SU-DHL-6 (cell line): ENCODE results near the gene LDB2.

ENCODE experiments used
- H2AFZ ChIP-seq: fragments of 200-600 bp; sonication (generic); 2 replicates; pipeline ENCODE4 v1.6.1; 2014; ENCODE audit warnings: low read depth, mild to moderate bottlenecking, moderate library complexity, mixed read lengths, antibody characterized with exemption, low read length; ENCODE audit not compliant: severe bottlenecking
- H3F3A ChIP-seq: fragments of 200-600 bp; shearing (Covaris generic); 2 replicates; pipeline ENCODE4 v1.6.0; 2016; ENCODE audit warnings: antibody characterized with exemption, mild to moderate bottlenecking; ENCODE audit not compliant: insufficient read depth
- H3K27ac ChIP-seq: fragments of 200-600 bp; sonication (generic); 2 replicates; pipeline ENCODE4 v1.5.1; 2016; ENCODE audit warnings: low read depth, mild to moderate bottlenecking, low read length, moderate library complexity, mixed read lengths
- H3K27me3 ChIP-seq: fragments of 200-600 bp; sonication (generic), shearing (Covaris generic); 2 replicates; pipeline ENCODE4 v1.6.0; 2014; ENCODE audit warnings: mild to moderate bottlenecking, low read length
- H3K36me3 ChIP-seq: fragments of 200-600 bp; sonication (generic); 2 replicates; pipeline ENCODE4 v1.6.1; 2014; ENCODE audit warnings: mild to moderate bottlenecking, low read length, mixed read lengths
- H3K4me2 ChIP-seq: fragments of 300-600, 200-600 bp; shearing (Covaris generic), sonication (generic); 2 replicates; pipeline ENCODE4 v1.6.0; 2014; ENCODE audit warnings: low read length, low read depth, mild to moderate bottlenecking; ENCODE audit not compliant: poor library complexity, severe bottlenecking
- H3K4me3 ChIP-seq: fragments of 200-600 bp; sonication (generic); 2 replicates; pipeline ENCODE4 v1.5.1; 2014; ENCODE audit warnings: antibody characterized with exemption, low read length, mild to moderate bottlenecking, mixed read lengths; ENCODE audit not compliant: insufficient read depth, poor library complexity, severe bottlenecking
- H3K79me2 ChIP-seq: fragments of 200-600 bp; sonication (generic); 2 replicates; pipeline ENCODE4 v1.6.1; 2014; ENCODE audit warnings: mild to moderate bottlenecking, low read length, moderate library complexity; ENCODE audit not compliant: insufficient read depth
- H3K9ac ChIP-seq: fragments of 200-600 bp; sonication (generic); 2 replicates; pipeline ENCODE4 v1.7.0; 2014; ENCODE audit warnings: mild to moderate bottlenecking, low read length
- H3K9me2 ChIP-seq: fragments of 200-600 bp; sonication (generic); replicated peaks from 2 replicates; pipeline ENCODE4 v1.6.1; 2014; ENCODE audit warnings: low read length; ENCODE audit not compliant: insufficient read depth
- H3K9me3 ChIP-seq: fragments of 200-600 bp; sonication (generic); 2 replicates; pipeline ENCODE4 v1.6.1; 2014; ENCODE audit warnings: low read length, mixed read lengths; ENCODE audit not compliant: insufficient read depth
- H4K20me1 ChIP-seq: fragments of 200-600 bp; sonication (generic); 2 replicates; pipeline ENCODE4 v1.6.1; 2014; ENCODE audit warnings: low read depth, mild to moderate bottlenecking, antibody characterized with exemption, low read length, moderate library complexity, mixed read lengths
- EZH2phosphoT487 ChIP-seq: fragments of 200-600 bp; sonication (generic), shearing (Covaris generic); conservative IDR thresholded peaks from 2 replicates; pipeline ENCODE4 v1.6.1; 2018; ENCODE audit warnings: mild to moderate bottlenecking, antibody characterized with exemption, low read length, moderate library complexity, mixed read lengths
- TF ChIP-seq, protein P1 (sequence below): fragments of 200-600 bp; sonication (generic); IDR thresholded peaks from one replicate; pipeline ENCODE4 v1.5.1; 2017; ENCODE audit warnings: antibody characterized with exemption, mild to moderate bottlenecking, low read length, moderate library complexity; ENCODE audit not compliant: insufficient read depth, poor library complexity, severe bottlenecking

Gene LDB2

DNA sequence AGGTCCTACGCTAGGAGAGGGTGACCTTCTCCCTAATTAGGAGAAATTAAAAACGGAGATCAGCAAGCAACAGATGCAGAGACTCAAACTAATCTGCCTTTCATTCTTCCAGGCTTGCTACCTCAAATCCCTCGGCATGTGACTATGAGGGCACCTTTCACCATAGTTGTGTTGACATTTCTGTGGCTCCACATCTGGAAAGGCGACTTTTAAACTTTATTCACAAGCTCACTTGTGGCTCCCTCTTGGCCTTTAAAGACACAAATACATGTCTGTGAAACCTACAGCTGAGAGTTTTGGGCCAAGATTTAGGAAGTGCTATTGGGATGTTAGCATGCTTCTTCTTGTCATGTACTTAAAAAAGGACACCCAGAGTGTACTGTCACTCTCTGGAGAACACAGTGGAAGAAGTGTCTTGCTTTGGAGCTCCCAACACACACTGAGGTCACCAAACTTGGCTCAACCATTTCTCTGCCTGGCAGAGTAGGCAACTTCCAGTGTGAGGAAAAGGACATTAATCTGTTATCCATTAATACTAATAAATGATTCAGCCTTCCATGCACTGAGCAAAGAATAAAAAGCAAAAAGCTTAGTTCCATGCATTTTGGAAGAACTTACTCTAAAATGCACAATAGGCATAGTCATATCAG is 60.1 kb downstream of the LDB2 start:
- Histone ChIP-seq H2AFZ (no peak overlapping the region), H3K27me3 (no peaks in the 10 kb centered on the region), H3K9me3 (no peaks in the 10 kb centered on the region), H3K36me3 (no peaks in the 10 kb centered on the region), H3K27ac (no peak overlapping the region), H3K79me2 (no peaks in the 10 kb centered on the region), H3K9me2 (no peaks in the 10 kb centered on the region), H4K20me1 (no peaks in the 10 kb centered on the region), H3K4me2 (no peak overlapping the region), H3K4me3 (no peak overlapping the region), H3K9ac (no peak overlapping the region), H3F3A (no peaks in the 10 kb centered on the region)
- TF ChIP-seq, protein P1, sequence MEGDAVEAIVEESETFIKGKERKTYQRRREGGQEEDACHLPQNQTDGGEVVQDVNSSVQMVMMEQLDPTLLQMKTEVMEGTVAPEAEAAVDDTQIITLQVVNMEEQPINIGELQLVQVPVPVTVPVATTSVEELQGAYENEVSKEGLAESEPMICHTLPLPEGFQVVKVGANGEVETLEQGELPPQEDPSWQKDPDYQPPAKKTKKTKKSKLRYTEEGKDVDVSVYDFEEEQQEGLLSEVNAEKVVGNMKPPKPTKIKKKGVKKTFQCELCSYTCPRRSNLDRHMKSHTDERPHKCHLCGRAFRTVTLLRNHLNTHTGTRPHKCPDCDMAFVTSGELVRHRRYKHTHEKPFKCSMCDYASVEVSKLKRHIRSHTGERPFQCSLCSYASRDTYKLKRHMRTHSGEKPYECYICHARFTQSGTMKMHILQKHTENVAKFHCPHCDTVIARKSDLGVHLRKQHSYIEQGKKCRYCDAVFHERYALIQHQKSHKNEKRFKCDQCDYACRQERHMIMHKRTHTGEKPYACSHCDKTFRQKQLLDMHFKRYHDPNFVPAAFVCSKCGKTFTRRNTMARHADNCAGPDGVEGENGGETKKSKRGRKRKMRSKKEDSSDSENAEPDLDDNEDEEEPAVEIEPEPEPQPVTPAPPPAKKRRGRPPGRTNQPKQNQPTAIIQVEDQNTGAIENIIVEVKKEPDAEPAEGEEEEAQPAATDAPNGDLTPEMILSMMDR: no peak
- no peak for TF ChIP-seq EZH2phosphoT487

DNA sequence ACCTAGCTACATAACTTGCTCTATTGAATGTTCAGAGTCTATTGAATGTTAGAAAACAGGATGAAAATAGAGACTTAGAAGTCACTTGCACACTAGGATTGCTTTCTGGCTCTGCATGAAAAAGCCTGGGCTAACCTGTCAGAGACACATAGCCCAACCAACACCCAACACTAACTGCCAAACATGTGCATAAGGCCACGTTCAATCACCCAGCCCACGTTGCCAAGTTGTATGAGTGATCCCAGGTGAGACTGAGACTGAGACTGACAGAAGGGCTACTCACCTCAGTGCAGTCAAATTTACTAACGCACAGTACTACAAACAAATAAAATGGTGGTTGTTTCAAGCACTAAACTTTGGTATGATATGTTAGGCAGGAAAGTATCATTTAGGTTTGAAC is 61.0 kb downstream of the LDB2 start:
- Histone ChIP-seq H3K9ac (no peak overlapping the region), H3K9me3 (no peaks in the 10 kb centered on the region), H3K79me2 (no peaks in the 10 kb centered on the region), H2AFZ (no peak overlapping the region), H3K27ac (no peak overlapping the region), H3K9me2 (no peaks in the 10 kb centered on the region), H3F3A (no peaks in the 10 kb centered on the region), H3K4me3 (no peak overlapping the region), H3K36me3 (no peaks in the 10 kb centered on the region), H4K20me1 (no peaks in the 10 kb centered on the region), H3K27me3 (no peaks in the 10 kb centered on the region), H3K4me2 (no peak overlapping the region)
- TF ChIP-seq, protein P1: no peak
- no peak for TF ChIP-seq EZH2phosphoT487

DNA sequence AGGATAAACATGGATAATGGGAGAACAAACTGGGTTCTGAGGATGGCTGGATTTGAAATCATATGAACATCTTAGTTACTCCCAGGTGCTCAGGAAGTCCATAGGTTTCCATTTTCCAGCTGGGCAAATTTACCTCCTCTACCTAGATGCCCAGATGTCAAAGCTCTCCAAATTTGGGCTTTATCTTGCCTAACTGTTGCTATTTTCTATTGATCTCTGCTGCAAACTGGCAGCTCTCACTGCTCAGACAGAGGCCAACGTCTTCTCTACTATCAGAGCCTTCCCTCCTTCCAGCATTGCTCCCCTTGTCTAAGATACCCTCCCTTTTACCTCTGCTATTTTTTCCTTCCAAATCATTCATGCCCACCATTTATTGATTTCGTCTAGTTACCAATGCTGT is 62.1 kb downstream of the LDB2 start:
- no peaks in the 10 kb centered on the region for H4K20me1 ChIP-seq
- no peak overlapping the region for H3K27ac ChIP-seq
- no peaks in the 10 kb centered on the region for H3K9me2 ChIP-seq
- no peaks in the 10 kb centered on the region for H3K27me3 ChIP-seq
- no peaks in the 10 kb centered on the region for H3K36me3 ChIP-seq
- no peaks in the 10 kb centered on the region for H3F3A ChIP-seq
- TF ChIP-seq EZH2phosphoT487: no peak
- TF ChIP-seq, protein P1: no peak
- no peak overlapping the region for H3K9ac ChIP-seq
- H3K4me3 ChIP-seq: no peak overlapping the region
- no peak overlapping the region for H3K4me2 ChIP-seq
- H2AFZ ChIP-seq: no peak overlapping the region
- H3K79me2 ChIP-seq: no peaks in the 10 kb centered on the region
- H3K9me3 ChIP-seq: no peaks in the 10 kb centered on the region; the same call in 1 of the 2 replicates
